ENCODE data around the gene NRCAM. TPM values are rescaled to one million over a fixed set of nuclear protein-coding genes. Genes with fewer than 3 reads are reported as not detected.

NRCAM gene
- total and polyA plus RNA-seq, 2 of the 8 experiments (the other 6 are each of a cell fraction or from before 2014, with no cell fraction given), result 2.7 to 3.8 TPM

DNA sequence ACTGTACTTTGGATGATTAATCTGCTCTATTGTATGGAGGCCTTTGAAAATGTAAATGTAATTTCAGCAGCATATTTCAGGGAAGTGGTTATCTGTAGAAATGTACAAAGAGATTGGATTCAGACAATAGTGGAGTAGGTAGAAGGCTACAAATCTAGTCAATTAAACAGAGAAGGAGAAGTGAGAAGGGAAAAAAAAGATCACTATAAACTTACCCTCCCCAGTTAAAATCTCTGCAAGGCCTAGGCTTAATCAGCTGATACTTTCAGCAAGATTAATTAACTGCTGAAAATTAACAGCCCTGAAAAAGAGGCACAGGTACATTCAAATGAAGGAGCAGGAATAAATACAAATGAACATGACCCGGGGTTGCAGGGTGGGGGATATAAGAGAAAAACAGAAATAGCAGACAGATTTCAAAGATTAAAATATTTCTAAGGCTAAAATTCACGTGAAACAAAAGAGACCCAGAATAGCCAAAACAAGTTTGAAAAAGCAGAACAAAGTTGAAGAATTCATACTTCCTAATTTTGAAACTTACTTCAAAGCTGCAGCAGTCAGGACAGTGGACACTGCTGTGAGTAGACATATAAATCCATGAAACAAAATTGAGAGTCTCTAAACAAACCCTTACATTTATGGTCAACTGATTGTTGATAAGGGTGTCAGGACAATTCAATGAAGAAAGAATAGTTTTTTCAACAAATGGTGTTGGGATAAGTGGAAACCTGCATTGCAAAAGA is 96.0 kb downstream of the NRCAM start:
- FAIRE-seq (no peak), DNase-seq (ENCODE audit: low read depth in 1 of 2, low spot score in 2 of 2) (no peak)
- CTCF ChIA-PET (ENCODE audit: partially characterized antibody), result interaction anchor here (1.0 kb wide), 1 partner anchor 24 kb away, joined by 3 read pairs; no protein-coding TSS in a partner anchor
- POLR2A ChIA-PET (ENCODE audit: partially characterized antibody), result no interaction called here
- Histone ChIP-seq H3K4me3 (ENCODE audit: extremely low read depth in 1 of 4, insufficient read depth in 2 of 4, low read depth in 3 of 4, low read length in 4 of 4) (no peak overlapping the region), H3K9me3 (ENCODE audit: insufficient read depth in 2 of 2, low read depth in 1 of 2, low read length in 1 of 2) (peaks cover 0 to 2% of the 10 kb centered on the region in 2 experiments; a peak in 1 of 4 replicates), H2BK5ac (ENCODE audit: low read depth, low read length) (no peak overlapping the region), H2BK20ac (ENCODE audit: low read length) (no peak overlapping the region), H3K56ac (replicated peaks; ENCODE audit: insufficient read length, low read depth, low read length) (no peak overlapping the region), H2AK5ac (ENCODE audit: low read depth, low read length) (no peak overlapping the region), H3K4me2 (ENCODE audit: insufficient read depth in 1 of 2, low read depth in 2 of 2, low read length in 2 of 2) (no peak overlapping the region), H3K23ac (ENCODE audit: insufficient read length) (no peak overlapping the region), H3K4ac (replicated peaks; ENCODE audit: insufficient read length, low read depth, low read length) (no peak overlapping the region), H4K8ac (ENCODE audit: extremely low read depth, insufficient read depth, low read length) (no peak overlapping the region), H2BK15ac (ENCODE audit: low read length) (no peak overlapping the region), H3K79me2 (ENCODE audit: control insufficient read depth in 1 of 2, insufficient read depth in 2 of 2, low read length in 2 of 2) (no peaks in the 10 kb centered on the region), H3K18ac (ENCODE audit: extremely low read depth, low read length) (no peak overlapping the region), H3K79me1 (ENCODE audit: low read depth, low read length) (no peaks in the 10 kb centered on the region), H4K91ac (replicated peaks; ENCODE audit: insufficient read length, low read length) (no peak overlapping the region), H3K23me2 (ENCODE audit: low read depth, low read length) (no peaks in the 10 kb centered on the region), H2AFZ (ENCODE audit: low read length) (no peak overlapping the region), H3K27me3 (replicated peaks in 1 of 4; ENCODE audit: control insufficient read depth in 3 of 4, extremely low read depth in 1 of 4, insufficient read depth in 3 of 4, low read length in 3 of 4) (no peaks in the 10 kb centered on the region), H3K27ac (ENCODE audit: low read depth, low read length) (no peak overlapping the region), H2BK12ac (ENCODE audit: low read depth, low read length) (no peak overlapping the region), H2BK120ac (replicated peaks; ENCODE audit: low read depth, low read length) (no peak overlapping the region), H3K36me3 (ENCODE audit: control insufficient read depth in 2 of 4, insufficient read depth in 4 of 4, low read length in 3 of 4) (no peaks in the 10 kb centered on the region), H3K14ac (ENCODE audit: insufficient read length) (no peak overlapping the region), H4K20me1 (replicated peaks in 1 of 2; ENCODE audit: control insufficient read depth in 1 of 2, insufficient read depth in 2 of 2, low read length in 2 of 2) (no peaks in the 10 kb centered on the region), H3K9ac (replicated peaks in 1 of 4; ENCODE audit: extremely low read depth in 1 of 4, low read depth in 3 of 4, low read length in 3 of 4) (no peak overlapping the region), H3K4me1 (replicated peaks in 1 of 4; ENCODE audit: control insufficient read depth in 3 of 4, insufficient read depth in 4 of 4, low read length in 3 of 4) (no peaks in the 10 kb centered on the region), H4K5ac (ENCODE audit: insufficient read length, low read depth, low read length) (no peak overlapping the region)
- 80% methylated on average over 2 of the region's 2 CpGs; no CpG with 5 or more reads in 1 of the 2 experiments for WGBS, 2 experiments (ENCODE audit: extremely low coverage in 1 of 2, insufficient coverage in 1 of 2, insufficient read length in 1 of 2, insufficient replicate concordance in 2 of 2, low coverage in 1 of 2, low lambda C conversion rate in 2 of 2, missing lambda C conversion rate in 1 of 2)
- no peak for TF ChIP-seq POLR2AphosphoS5 (IDR thresholded peaks at IDR 0.05; ENCODE audit: low read depth, low read length)
- TF ChIP-seq ZNF274 (IDR thresholded peaks at IDR 0.05; ENCODE audit: borderline replicate concordance, extremely low read depth, low read length), result no peak
- no peak for TF ChIP-seq BCL11A (IDR thresholded peaks at IDR 0.05; ENCODE audit: low read depth in 2 of 2, low read length in 2 of 2)
- TF ChIP-seq EZH2 (IDR thresholded peaks at IDR 0.05; ENCODE audit: low read depth, low read length, severe bottlenecking), result no peak
- no peak for TF ChIP-seq MAFK (IDR thresholded peaks at IDR 0.05; ENCODE audit: low read depth, low read length)
- TF ChIP-seq JUN (IDR thresholded peaks at IDR 0.05; ENCODE audit: low read depth, low read length), result no peak
- TF ChIP-seq POU5F1 (IDR thresholded peaks at IDR 0.05; ENCODE audit: low read depth, low read length), result no peak
- TF ChIP-seq PHF8 (conservative IDR thresholded peaks at IDR 0.05; ENCODE audit: low read depth, low read length), result no peak
- no peak for TF ChIP-seq POLR2A (IDR thresholded peaks at IDR 0.05; ENCODE audit: control extremely low read depth in 1 of 2, low read depth in 2 of 2, low read length in 2 of 2)
- TF ChIP-seq RNF2 (IDR thresholded peaks at IDR 0.05; ENCODE audit: borderline replicate concordance, low read depth, low read length, missing control alignments, poor library complexity, severe bottlenecking), result no peak

Data from H1 (cell line).